Brain microvascular endothelial cell (primary cell): ENCODE measurements around the gene PTPRJ.

Experiments
- DNase-seq: peaks from one replicate; pipeline ENCODE4 v3.0.0-alpha.2; 2020
- H3K27ac ChIP-seq: fragments of 250-450 bp; sonication (Bioruptor Pico); 2 replicates; pipeline ENCODE4 v1.5.1; 2020; ENCODE audit warnings: mild to moderate bottlenecking, moderate library complexity
- H3K27me3 ChIP-seq: fragments of 250-450 bp; sonication (Bioruptor Pico); replicated peaks from 2 replicates; pipeline ENCODE4 v1.5.1; 2020; ENCODE audit warnings: mild to moderate bottlenecking
- H3K36me3 ChIP-seq: fragments of 250-450 bp; sonication (Bioruptor Pico); replicated peaks from 2 replicates; pipeline ENCODE4 v1.5.1; 2020; ENCODE audit warnings: mild to moderate bottlenecking
- H3K4me3 ChIP-seq: 2 replicates; pipeline ENCODE4 v1.5.1; 2011; ENCODE audit warnings: low read depth, mild to moderate bottlenecking, control low read depth, low read length, moderate library complexity
- CTCF ChIP-seq: IDR thresholded peaks from 2 replicates; pipeline ENCODE4 v1.5.1; 2011; ENCODE audit warnings: low read depth, mild to moderate bottlenecking, moderate library complexity, low read length, control low read depth, inconsistent platforms; ENCODE audit errors: missing control alignments
- in situ Hi-C: cut with HindIII; loops from 2 replicates; pipeline ENCODE4 v1.10.0; 2017; ENCODE audit warnings: low sequenced_read_pairs, low pct_ligation_motif_present

The PTPRJ gene

GRCh38 chr11:48045536-48045935, 65.2 kb downstream of the PTPRJ start:
- no peak overlapping the region for H3K4me3 ChIP-seq
- no peak for TF ChIP-seq CTCF
- in situ Hi-C loops, result no loop called here
- H3K27me3 ChIP-seq, result no peaks in the 10 kb centered on the region
- DNase-seq, result no peak
- no peak overlapping the region for H3K27ac ChIP-seq
- peaks cover 4% of the 10 kb centered on the region for H3K36me3 ChIP-seq

- Histone ChIP-seq H3K36me3 (peaks cover 4% of the 10 kb centered on the region), H3K27ac (peak overlapping the region; percentile 69), H3K4me3 (no peak overlapping the region), H3K27me3 (no peaks in the 10 kb centered on the region)
- in situ Hi-C loops, result no loop called here
- DNase-seq, result peak; percentile 68
- TF ChIP-seq CTCF, result no peak
These were observed 67.3 kb downstream of the PTPRJ start for GRCh38 chr11:48047616-48048015.

GRCh38 chr11:48049036-48049435, 68.7 kb downstream of the PTPRJ start:
- DNase-seq, result peak; percentile 33
- no peaks in the 10 kb centered on the region for H3K27me3 ChIP-seq
- H3K36me3 ChIP-seq, result peaks cover 4% of the 10 kb centered on the region
- no peak overlapping the region for H3K4me3 ChIP-seq
- H3K27ac ChIP-seq, result peak overlapping the region; percentile 69
- in situ Hi-C loops, result no loop called here
- no peak for TF ChIP-seq CTCF

- Histone ChIP-seq H3K27me3 (no peaks in the 10 kb centered on the region), H3K4me3 (no peak overlapping the region), H3K27ac (no peak overlapping the region), H3K36me3 (peaks cover 4% of the 10 kb centered on the region)
- DNase-seq, result no peak
- TF ChIP-seq CTCF, result no peak
- in situ Hi-C loops, result no loop called here
These were observed 69.9 kb downstream of the PTPRJ start for GRCh38 chr11:48050304-48050703.

GRCh38 chr11:48051217-48051830, 71.0 kb downstream of the PTPRJ start:
- TF ChIP-seq CTCF, result no peak
- Histone ChIP-seq H3K27me3 (no peaks in the 10 kb centered on the region), H3K27ac (no peak overlapping the region), H3K36me3 (peaks cover 4% of the 10 kb centered on the region), H3K4me3 (no peak overlapping the region)
- in situ Hi-C loops, result no loop called here
- DNase-seq, result no peak
